Gastroesophageal sphincter (tissue), 4 donors: Measurements from ENCODE around the gene RNF208. TPM values are rescaled to one million over a fixed set of nuclear protein-coding genes. Genes with fewer than 3 reads are reported as not detected.

Experiments
- ATAC-seq: fragments of 150-250 bp; one replicate; pipeline ENCODE4 v1.9.1; 2016; ENCODE audit warnings: mild to moderate bottlenecking, moderate library complexity
- H3K27ac ChIP-seq, 4 donors: fragments of 200-600 bp; sonication (generic) in 3 of 4; 1 replicate in 3 of 4; 2 replicates in 1 of 4; pipeline ENCODE4 v1.5.1; 2016 to 2019
- H3K27me3 ChIP-seq: fragments of 200-600 bp; sonication (generic); one replicate; pipeline ENCODE4 v1.5.1; 2019
- H3K36me3 ChIP-seq, 2 donors: fragments of 200-600 bp; sonication (generic); one replicate each; pipeline ENCODE4 v1.5.1; 2019; ENCODE audit warnings: control low read depth in 1 of 2
- H3K4me1 ChIP-seq, 3 donors: fragments of 200-600 bp; sonication (generic); 1 replicate in 2 of 3; 2 replicates in 1 of 3; pipeline ENCODE4 v1.5.1; 2016 to 2019; ENCODE audit warnings: control low read depth in 2 of 3
- H3K4me3 ChIP-seq, 2 donors: fragments of 200-600 bp; sonication (generic); one replicate each; pipeline ENCODE4 v1.5.1; 2019; ENCODE audit warnings: mild to moderate bottlenecking in 1 of 2, moderate library complexity in 1 of 2
- H3K9me3 ChIP-seq, 3 donors: fragments of 200-600 bp; sonication (generic); one replicate each; pipeline ENCODE4 v1.5.1; 2017 to 2019; ENCODE audit warnings: control low read depth in 2 of 3
- CTCF ChIP-seq, 4 experiments: fragments of 200-600 bp in 2 of 4; fragments of 450-650 bp in 2 of 4; sonication (generic) in 1 of 4; IDR thresholded peaks; one replicate each; pipeline ENCODE4 v1.5.1; 2017 to 2019; ENCODE audit warnings: antibody characterized with exemption in 4 of 4, mild to moderate bottlenecking in 2 of 4, moderate library complexity in 2 of 4
- EP300 ChIP-seq: sonication (generic); formaldehyde crosslinking; IDR thresholded peaks from one replicate; pipeline ENCODE4 v1.6.1; 2017; ENCODE audit warnings: antibody characterized with exemption, mild to moderate bottlenecking
- POLR2A ChIP-seq, 2 donors: fragments of 450-650 bp; IDR thresholded peaks; one replicate each; pipeline ENCODE4 v1.6.1; 2017; ENCODE audit warnings: antibody characterized with exemption in 2 of 2, mild to moderate bottlenecking in 2 of 2, moderate library complexity in 1 of 2
- POLR2AphosphoS5 ChIP-seq: sonication (generic); formaldehyde crosslinking; IDR thresholded peaks from one replicate; pipeline ENCODE4 v1.6.1; 2017; ENCODE audit warnings: antibody characterized with exemption
- WGBS, 2 donors: methylation state at CpG; one replicate each; pipeline ENCODE4 v1.1.5; 2018; ENCODE audit warnings: low coverage in 1 of 2; 5-methylcytosine and 5-hydroxymethylcytosine counted together
- total RNA-seq, 4 donors: library from RNA; depleted of rRNA; stranded (reverse); fragments of >200 nt; gene quantifications; one replicate each; pipeline ENCODE4 v1.1.0, GENCODE V29; 2016

Gene RNF208
- total RNA-seq, 4 donors from 2014 or later: 1.6 to 5.3 (median 3.1) TPM; not detected in 1

GRCh38 chr9:137253717-137254623 is 31.9 kb upstream of the RNF208 start:
- Histone ChIP-seq H3K27me3 (peaks cover 9% of the 10 kb centered on the region), H3K36me3 (peaks cover 0 to 29% of the 10 kb centered on the region in 2 donors), H3K9me3 (no peaks in the 10 kb centered on the region), H3K4me3 (peak overlapping the region; percentile 49 to 90), H3K4me1 (peaks cover 0 to 31% (median 19%) of the 10 kb centered on the region in 3 donors), H3K27ac (peak overlapping the region in 3 of 4 donors; percentile 84 to 86 (median 85))
- TF ChIP-seq EP300: no peak
- TF ChIP-seq POLR2AphosphoS5: no peak
- TF ChIP-seq CTCF (IDR thresholded peaks at IDR 0.05): no peak
- TF ChIP-seq POLR2A (IDR thresholded peaks at IDR 0.05): no peak
- ATAC-seq: no peak
- WGBS, 2 donors: 8% methylated on average over 6 of the region's 21 CpGs; no CpG with 5 or more reads in 1 of the 2 donors

- TF ChIP-seq EP300: no peak
- no peak for TF ChIP-seq CTCF (IDR thresholded peaks at IDR 0.05)
- Histone ChIP-seq H3K4me1 (peaks cover 0 to 31% (median 19%) of the 10 kb centered on the region in 3 donors), H3K9me3 (no peaks in the 10 kb centered on the region), H3K27me3 (peaks cover 9% of the 10 kb centered on the region), H3K36me3 (peaks cover 0 to 17% of the 10 kb centered on the region in 2 donors), H3K4me3 (no peak overlapping the region), H3K27ac (no peak overlapping the region)
- WGBS, 2 donors: 88% methylated on average over 4 of the region's 35 CpGs; no CpG with 5 or more reads in 1 of the 2 donors
- ATAC-seq: no peak
Measured at GRCh38 chr9:137252555-137253506, 30.8 kb upstream of the RNF208 start.

GRCh38 chr9:137251490-137252268 is 29.6 kb upstream of the RNF208 start:
- TF ChIP-seq EP300: no peak
- no peak for TF ChIP-seq CTCF (IDR thresholded peaks at IDR 0.05)
- TF ChIP-seq POLR2A (IDR thresholded peaks at IDR 0.05): no peak
- no peak for TF ChIP-seq POLR2AphosphoS5
- 72 to 77% methylated on average over 7 of the region's 22 CpGs for WGBS, 2 donors
- H3K27ac ChIP-seq: no peak overlapping the region
- H3K9me3 ChIP-seq: no peaks in the 10 kb centered on the region
- peaks cover 0 to 25% (median 16%) of the 10 kb centered on the region in 3 donors for H3K4me1 ChIP-seq
- H3K4me3 ChIP-seq: no peak overlapping the region
- H3K27me3 ChIP-seq: peaks cover 9% of the 10 kb centered on the region
- ATAC-seq: no peak
- peaks cover 0 to 7% of the 10 kb centered on the region in 2 donors for H3K36me3 ChIP-seq

GRCh38 chr9:137251194-137251461 is 29.1 kb upstream of the RNF208 start, which contains the start of gene STPG3:
STPG3 (plus strand) TSS chr9:137251286; CDS start chr9:137251287, 1 bp downstream.
- peaks cover 0 to 1% of the 10 kb centered on the region in 2 donors for H3K36me3 ChIP-seq
- ATAC-seq: no peak
- no CpG with 5 or more reads among the region's 4 CpGs for WGBS, 2 donors

More at GRCh38 chr9:137251194-137251461, 29.1 kb upstream of the RNF208 start, which contains the start of gene STPG3:
- Histone ChIP-seq H3K4me3 (no peak within 1 kb of the TSS), H3K27ac (no peak within 1 kb of the TSS), H3K9me3 (no peaks in the 10 kb centered on the region), H3K27me3 (peaks cover 9% of the 10 kb centered on the region), H3K4me1 (peaks cover 0 to 20% (median 11%) of the 10 kb centered on the region in 3 donors)
- no peak for TF ChIP-seq POLR2AphosphoS5
- no peak for TF ChIP-seq POLR2A (IDR thresholded peaks at IDR 0.05)
- no peak for TF ChIP-seq EP300
- TF ChIP-seq CTCF (IDR thresholded peaks at IDR 0.05): no peak
